HepG2 (cell line): ENCODE results near the gene KCNJ1. TPM values are rescaled to one million over a fixed set of nuclear protein-coding genes. Genes with fewer than 3 reads are reported as not detected.

ENCODE experiments used
- ATAC-seq: fragments of 200-7000 bp; cut with Tn5 transposase; 3 replicates; pipeline ENCODE4 v1.9.1; 2020; ENCODE audit warnings: mild to moderate bottlenecking, moderate library complexity
- BruUV-seq: library from RNA; stranded (reverse); fragments of 400-500 nt; replicated peaks from 2 replicates; lab custom pipeline; 2021; lab: Mats Ljungman, UMichigan
- CTCF ChIA-PET: fragments of 300-600 bp; formaldehyde crosslinking; extraction: SDS; loops from one replicate; lab custom pipeline; 2021; ENCODE audit warnings: low total read pairs, inconsistent platforms, low intra/inter-chr PET ratio; lab: Yijun Ruan, JAX
- POLR2A ChIA-PET: fragments of 350-600 bp; sonication (Branson Sonifier 250); formaldehyde crosslinking; loops from one replicate; lab custom pipeline; 2020; ENCODE audit warnings: antibody characterized with exemption, inconsistent platforms; lab: Yijun Ruan, JAX
- DNase-seq: peaks from one replicate; pipeline ENCODE4 v3.0.0-alpha.2; 2015; ENCODE audit warnings: low spot score
- FAIRE-seq: peaks from 3 replicates; lab custom pipeline; 2011; peaks lifted over from hg19 to GRCh38; lab: Jason Lieb, UNC
- H2AFZ ChIP-seq: one replicate; pipeline ENCODE4 v1.6.1; 2011; ENCODE audit warnings: low read length, inconsistent platforms
- H3K27ac ChIP-seq: fragments of 300-600 bp; 3 replicates; pipeline ENCODE4 v1.8.0; 2011; ENCODE audit warnings: mixed run types, mild to moderate bottlenecking, mixed read lengths, low read length, inconsistent platforms; ENCODE audit not compliant: insufficient read depth; ENCODE audit errors: extremely low read length
- H3K27me3 ChIP-seq, 2 experiments: fragments of 200-600 bp in 1 of 2; 2 replicates in 1 of 2; 3 replicates in 1 of 2; pipeline versions ENCODE4 v1.6.0 to v1.8.0; 2011; ENCODE audit warnings: low read length in 2 of 2, mild to moderate bottlenecking in 2 of 2, moderate library complexity in 2 of 2, inconsistent platforms in 1 of 2; ENCODE audit not compliant: insufficient read depth in 2 of 2, control insufficient read depth in 1 of 2
- H3K36me3 ChIP-seq, 2 experiments: fragments of 200-600 bp in 1 of 2; replicated peaks in 1 of 2; 2 replicates in 1 of 2; 3 replicates in 1 of 2; pipeline versions ENCODE4 v1.5.1 to v1.8.0; 2011; ENCODE audit warnings: low read length in 2 of 2, inconsistent platforms in 1 of 2; ENCODE audit not compliant: insufficient read depth in 2 of 2, control insufficient read depth in 1 of 2
- H3K4me1 ChIP-seq: 2 replicates; pipeline ENCODE4 v1.5.1; 2012; ENCODE audit warnings: low read length, inconsistent platforms; ENCODE audit not compliant: insufficient read depth
- H3K4me2 ChIP-seq: 2 replicates; pipeline ENCODE4 v1.6.0; 2011; ENCODE audit warnings: low read depth, low read length, inconsistent platforms
- H3K4me3 ChIP-seq, 3 experiments: fragments of 200-600 bp in 1 of 3; sonication (generic), shearing (Covaris generic) in 1 of 3; replicated peaks in 1 of 3; 2 replicates each; pipeline ENCODE4 v1.5.1; 2011 to 2016; ENCODE audit warnings: low read length in 3 of 3, inconsistent platforms in 2 of 3, low read depth in 2 of 3, mild to moderate bottlenecking in 2 of 3, control low read depth in 1 of 3, mixed read lengths in 1 of 3; ENCODE audit not compliant: insufficient read depth in 1 of 3
- H3K79me2 ChIP-seq: one replicate; pipeline ENCODE4 v1.6.1; 2011; ENCODE audit warnings: low read length, inconsistent platforms; ENCODE audit not compliant: insufficient read depth
- H3K9ac ChIP-seq: 2 replicates; pipeline ENCODE4 v1.6.0; 2011; ENCODE audit warnings: mild to moderate bottlenecking, low read depth, low read length, inconsistent platforms; ENCODE audit not compliant: insufficient read depth
- H3K9me3 ChIP-seq: 2 replicates; pipeline ENCODE4 v1.5.1; 2012; ENCODE audit warnings: mild to moderate bottlenecking, low read length
- H4K20me1 ChIP-seq: 2 replicates; pipeline ENCODE4 v1.6.0; 2011; ENCODE audit warnings: inconsistent platforms, mild to moderate bottlenecking, low read length, moderate library complexity; ENCODE audit not compliant: insufficient read depth
- ARNT ChIP-seq: fragments of 450-650 bp; IDR thresholded peaks from 2 replicates; pipeline ENCODE4 v1.6.1; 2017
- GLMP ChIP-seq: sonication (generic); formaldehyde crosslinking; IDR thresholded peaks from 2 replicates; pipeline ENCODE4 v1.9.0; 2021; ENCODE audit warnings: missing genetic modification reagents, mild to moderate bottlenecking, borderline replicate concordance
- IRF2 ChIP-seq: IDR thresholded peaks from 2 replicates; pipeline ENCODE4 v1.6.1; 2018; ENCODE audit warnings: missing genetic modification reagents, missing compliant biosample characterization
- MZF1 ChIP-seq: sonication (generic); formaldehyde crosslinking; IDR thresholded peaks from 2 replicates; pipeline ENCODE4 v1.8.1; 2023; ENCODE audit warnings: mild to moderate bottlenecking, missing genetic modification reagents, borderline replicate concordance
- PRPF4 ChIP-seq: fragments of 200-400 bp; formaldehyde crosslinking; IDR thresholded peaks from 2 replicates; pipeline ENCODE4 v1.6.1; 2016; ENCODE audit warnings: low read length, low read depth; ENCODE audit not compliant: poor library complexity, severe bottlenecking
- RAD21 ChIP-seq: fragments of 450-650 bp; formaldehyde crosslinking; IDR thresholded peaks from 2 replicates; pipeline ENCODE4 v1.5.0; 2020; ENCODE audit warnings: mild to moderate bottlenecking
- STAG1 ChIP-seq: sonication (generic); formaldehyde crosslinking; IDR thresholded peaks from 2 replicates; pipeline ENCODE4 v1.4.0; 2020; ENCODE audit warnings: missing genetic modification reagents
- YEATS4 ChIP-seq: sonication (generic); formaldehyde crosslinking; IDR thresholded peaks from 2 replicates; pipeline ENCODE4 v1.4.0; 2020; ENCODE audit warnings: missing genetic modification reagents, borderline replicate concordance
- ZBTB3 ChIP-seq: sonication (generic); formaldehyde crosslinking; IDR thresholded peaks from 2 replicates; pipeline ENCODE4 v1.4.0; 2020; ENCODE audit warnings: low read depth, mild to moderate bottlenecking, moderate library complexity, missing genetic modification reagents, borderline replicate concordance
- ZFP36L1 ChIP-seq: sonication (generic); formaldehyde crosslinking; IDR thresholded peaks from 2 replicates; pipeline ENCODE4 v1.8.0; 2022; ENCODE audit warnings: mild to moderate bottlenecking, missing genetic modification reagents, moderate library complexity
- ZNF383 ChIP-seq: sonication (generic); formaldehyde crosslinking; IDR thresholded peaks from 2 replicates; pipeline ENCODE4 v1.4.0; 2020; ENCODE audit warnings: missing genetic modification reagents, mild to moderate bottlenecking, borderline replicate concordance
- ZNF44 ChIP-seq: sonication (generic); formaldehyde crosslinking; IDR thresholded peaks from 2 replicates; pipeline ENCODE4 v1.5.1; 2020; ENCODE audit warnings: mild to moderate bottlenecking, missing genetic modification reagents
- ZNF597 ChIP-seq: sonication (generic); formaldehyde crosslinking; IDR thresholded peaks from 2 replicates; pipeline ENCODE4 v1.5.0; 2020; ENCODE audit warnings: missing genetic modification reagents
- ZNF598 ChIP-seq: sonication (generic); formaldehyde crosslinking; IDR thresholded peaks from 2 replicates; pipeline ENCODE4 v1.5.1; 2020; ENCODE audit warnings: mild to moderate bottlenecking, missing genetic modification reagents, borderline replicate concordance
- ZNF782 ChIP-seq: sonication (generic); formaldehyde crosslinking; IDR thresholded peaks from 2 replicates; pipeline ENCODE4 v1.4.0; 2020; ENCODE audit warnings: missing genetic modification reagents, mild to moderate bottlenecking, borderline replicate concordance
- WGBS: methylation state at CpG from one replicate; pipeline ENCODE4 v1.1.6; 2017; ENCODE audit warnings: low lambda C conversion rate; 5-methylcytosine and 5-hydroxymethylcytosine counted together
- in situ Hi-C: cut with HindIII; loops from 2 replicates; pipeline ENCODE4 v1.10.0; 2017; ENCODE audit warnings: low pct_unique_long_range_greater_than_20kb; ENCODE audit not compliant: extremely low pct_ligation_motif_present
- intact Hi-C: fragments of 100-400 bp; cut with micrococcal nuclease; formaldehyde crosslinking; loops from one replicate; pipeline ENCODE4 v1.10.0; 2022; ENCODE audit not compliant: unreplicated experiment
- polyA plus RNA-seq, 8 experiments: library from polyadenylated mRNA; depleted of rRNA in 3 of 8; stranded (reverse) in 7 of 8; unstranded in 1 of 8; fragments of >200 nt; fragmentation: Illumina TruSeq in 4 of 8; extraction: Trizol in 4 of 8; gene quantifications; 2 replicates each; pipeline versions ENCODE4 v1.2.1 to v1.2.3, GENCODE V29; 2011 to 2016; ENCODE audit warnings: low read depth in 4 of 8, missing spikeins in 1 of 8, mixed read lengths in 1 of 8; ENCODE audit not compliant: insufficient read depth in 1 of 8
- total RNA-seq, 5 experiments: library from RNA; depleted of rRNA; stranded (reverse); fragments of >200 nt; fragmentation: Illumina TruSeq; extraction: Trizol; gene quantifications; 2 replicates each; pipeline ENCODE4 v1.2.3, GENCODE V29; 2016; ENCODE audit warnings: low read depth in 1 of 5
- TF ChIP-seq, protein P1 (sequence below): sonication (generic); formaldehyde crosslinking; IDR thresholded peaks from 2 replicates; pipeline ENCODE4 v1.8.0; 2022; ENCODE audit warnings: missing genetic modification reagents, mild to moderate bottlenecking, inconsistent platforms, borderline replicate concordance

KCNJ1 gene
- total and polyA plus RNA-seq, 2 of the 13 experiments (the other 11 are each of a cell fraction or from before 2014, with no cell fraction given): not detected

DNA sequence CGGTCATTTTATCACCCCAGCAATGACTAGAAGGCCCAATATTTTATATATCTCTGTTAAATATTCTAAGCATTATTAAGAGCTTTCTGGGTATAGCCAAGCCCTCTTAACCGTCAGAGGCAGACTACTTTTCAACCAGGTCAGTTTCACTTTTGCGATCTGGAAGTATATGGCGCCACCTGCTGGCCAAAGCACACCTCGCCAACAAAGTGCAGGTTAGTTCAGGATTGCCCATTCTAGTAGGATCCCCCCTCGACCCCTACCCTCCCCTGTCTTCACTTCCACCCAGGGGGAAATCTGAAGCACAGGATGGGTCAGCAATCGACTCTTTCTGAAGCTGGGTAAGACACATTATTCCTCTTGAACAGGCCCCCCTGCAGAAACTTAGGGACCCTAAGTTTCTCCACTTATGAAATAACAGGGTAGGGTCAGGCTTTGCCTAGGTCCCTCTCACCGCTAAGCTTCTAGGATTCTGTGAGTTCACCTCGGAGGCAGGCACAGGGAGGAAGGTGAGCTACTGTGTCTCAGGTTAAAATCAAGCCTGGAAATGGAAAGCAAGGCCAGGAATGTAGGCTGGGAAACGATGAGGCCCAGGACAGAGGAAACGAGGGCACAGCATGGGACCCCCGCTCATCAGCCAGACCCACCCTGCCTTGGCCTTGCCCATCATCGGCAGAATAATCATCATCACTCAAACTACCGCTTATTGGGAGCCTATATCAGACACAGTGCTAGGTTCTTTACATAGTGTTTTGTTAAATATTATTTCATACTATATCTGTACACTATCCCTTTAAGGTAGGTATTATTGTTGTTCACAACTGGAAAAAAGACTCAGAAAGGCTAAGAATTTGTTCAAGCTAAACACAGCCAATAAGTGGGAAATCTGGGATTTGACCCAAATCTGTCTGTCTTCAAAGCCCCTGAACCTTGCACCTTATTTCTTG, 35.6 kb downstream of the KCNJ1 start:
- ChIA-PET POLR2A (no interaction called here), CTCF (interaction anchor here (1.1 to 2.2 kb wide), 4 partner anchors 541 to 800 kb away, joined by 4 to 23 read pairs (median 12); no protein-coding TSS in a partner anchor)
- ATAC-seq: peak; percentile 94
- intact Hi-C loops: loop anchor here (1.0 to 2.0 kb wide), 6 partner anchors 54 to 800 kb away; no protein-coding TSS in a partner anchor
- Histone ChIP-seq H4K20me1 (no peaks in the 10 kb centered on the region), H3K4me2 (peak overlapping the region; percentile 41), H3K4me1 (peaks cover 4% of the 10 kb centered on the region; the same call in 1 of the 2 replicates), H3K4me3 (no peak overlapping the region), H3K27ac (no peak overlapping the region), H3K36me3 (no peaks in the 10 kb centered on the region), H2AFZ (no peak overlapping the region), H3K9me3 (no peaks in the 10 kb centered on the region), H3K9ac (no peak overlapping the region), H3K27me3 (peaks cover 2 to 8% of the 10 kb centered on the region in 2 experiments; a peak in 2 of 5 replicates), H3K79me2 (no peaks in the 10 kb centered on the region)
- in situ Hi-C loops: loop anchor here (5.0 kb wide), 2 partner anchors 659 to 799 kb away; no protein-coding TSS in a partner anchor
- peak; percentile 62 for DNase-seq
- no TSS peak for BruUV-seq
- 6% methylated on average over 14 of the region's 14 CpGs for WGBS
- peak; percentile 37 for FAIRE-seq
- TF ChIP-seq ZNF782 (CRISPR knock-in tag): no peak
- no peak for TF ChIP-seq PRPF4
- 0 out of 2 replicates have a peak, but pooled peaks have one; percentile 39 for TF ChIP-seq IRF2
- TF ChIP-seq ZNF44 (CRISPR knock-in tag): no peak
- TF ChIP-seq YEATS4 (CRISPR knock-in tag): no peak
- TF ChIP-seq RAD21 (CRISPR knock-in tag): peak; percentile 53
- no peak for TF ChIP-seq ARNT
- TF ChIP-seq ZBTB3: no peak
- no peak for TF ChIP-seq MZF1
- TF ChIP-seq ZFP36L1 (CRISPR knock-in tag): no peak
- TF ChIP-seq, protein P1, sequence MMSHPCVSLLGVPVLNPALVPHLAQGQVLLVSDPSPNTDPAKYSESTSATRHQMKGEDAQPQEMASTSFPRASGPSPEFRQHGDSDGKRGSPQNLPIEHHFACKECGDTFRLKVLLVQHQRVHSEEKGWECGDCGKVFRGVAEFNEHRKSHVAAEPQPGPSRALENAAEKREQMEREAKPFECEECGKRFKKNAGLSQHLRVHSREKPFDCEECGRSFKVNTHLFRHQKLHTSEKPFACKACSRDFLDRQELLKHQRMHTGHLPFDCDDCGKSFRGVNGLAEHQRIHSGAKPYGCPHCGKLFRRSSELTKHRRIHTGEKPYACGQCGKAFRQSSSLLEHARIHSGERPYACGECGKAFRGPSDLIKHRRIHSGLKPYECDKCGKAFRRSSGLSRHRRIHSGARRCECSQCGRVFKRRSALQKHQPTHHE (CRISPR knock-in tag): no peak
- no peak for TF ChIP-seq GLMP (CRISPR knock-in tag)
- no peak for TF ChIP-seq ZNF597 (CRISPR knock-in tag)
- TF ChIP-seq ZNF383 (CRISPR knock-in tag): no peak
- no peak for TF ChIP-seq ZNF598 (CRISPR knock-in tag)
- TF ChIP-seq STAG1: peak; percentile 80
